B cell (primary cell): ENCODE measurements around the gene PROM1. TPM values are rescaled to one million over a fixed set of nuclear protein-coding genes. Genes with fewer than 3 reads are reported as not detected.

Experiments
- ATAC-seq: fragments of 200-7000 bp; cut with Tn5 transposase; one replicate; pipeline ENCODE4 v1.10.0; 2021; ENCODE audit warnings: low read depth, mild to moderate bottlenecking, moderate number of reproducible peaks, moderate library complexity
- CTCF ChIA-PET: fragments of 350-600 bp; sonication (Branson Sonifier 250); formaldehyde crosslinking; loops from one replicate; lab custom pipeline; 2021; ENCODE audit warnings: antibody characterized with exemption, inconsistent platforms; lab: Charles Lee
- POLR2A ChIA-PET: fragments of 350-600 bp; sonication (Branson Sonifier 250); formaldehyde crosslinking; loops from one replicate; lab custom pipeline; 2021; ENCODE audit warnings: antibody characterized with exemption; lab: Charles Lee
- DNase-seq: peaks from one replicate; pipeline ENCODE4 v3.0.0; 2013
- H2AFZ ChIP-seq: 2 replicates; pipeline ENCODE4 v1.6.1; 2012; ENCODE audit warnings: mild to moderate bottlenecking, low read depth, low read length; ENCODE audit not compliant: insufficient read depth, poor library complexity, severe bottlenecking
- H3K27ac ChIP-seq, 2 donors: 1 replicate in 1 of 2; 2 replicates in 1 of 2; pipeline ENCODE4 v1.5.1; 2012 to 2013; ENCODE audit warnings: low read length in 2 of 2, mild to moderate bottlenecking in 2 of 2, moderate library complexity in 1 of 2
- H3K27me3 ChIP-seq, 4 experiments: fragments of 200-600 bp in 1 of 4; sonication (generic) in 1 of 4; replicated peaks in 1 of 4; 1 replicate in 2 of 4; 2 replicates in 2 of 4; pipeline versions ENCODE4 v1.6.1 to v1.7.0; 2013 to 2016; ENCODE audit warnings: low read length in 3 of 4, mild to moderate bottlenecking in 2 of 4, mixed read lengths in 1 of 4, moderate library complexity in 1 of 4; ENCODE audit not compliant: insufficient read depth in 4 of 4, control insufficient read depth in 3 of 4; ENCODE audit errors: control extremely low read depth in 1 of 4
- H3K36me3 ChIP-seq, 2 experiments: replicated peaks in 1 of 2; 1 replicate in 1 of 2; 2 replicates in 1 of 2; pipeline versions ENCODE4 v1.6.1 to v1.7.1; 2013; ENCODE audit warnings: low read length in 1 of 2; ENCODE audit not compliant: insufficient read depth in 2 of 2, control insufficient read depth in 1 of 2; ENCODE audit errors: control extremely low read depth in 1 of 2, extremely low read depth in 1 of 2
- H3K4me1 ChIP-seq, 2 donors: fragments of 200-600 bp in 1 of 2; sonication (generic) in 1 of 2; 1 replicate in 1 of 2; 2 replicates in 1 of 2; pipeline versions ENCODE4 v1.5.1 to v1.6.1; 2013 to 2017; ENCODE audit warnings: low read length in 2 of 2; ENCODE audit not compliant: control insufficient read depth in 2 of 2, insufficient read depth in 2 of 2
- H3K4me2 ChIP-seq: replicated peaks from 2 replicates; pipeline ENCODE3; 2012; ENCODE audit warnings: mild to moderate bottlenecking, low read depth, low read length; ENCODE audit not compliant: poor library complexity, severe bottlenecking
- H3K4me3 ChIP-seq, 5 experiments: fragments of 200-600 bp in 1 of 5; sonication (generic) in 1 of 5; 1 replicate in 3 of 5; 2 replicates in 2 of 5; pipeline versions ENCODE4 v1.5.1 to v1.7.0; 2011 to 2016; ENCODE audit warnings: low read length in 4 of 5, mild to moderate bottlenecking in 4 of 5, low read depth in 2 of 5, control low read depth in 1 of 5, moderate library complexity in 1 of 5; ENCODE audit not compliant: insufficient read depth in 1 of 5; ENCODE audit errors: control extremely low read depth in 1 of 5, extremely low read depth in 1 of 5
- H3K79me2 ChIP-seq: fragments of 200-600 bp; sonication (generic); one replicate; pipeline ENCODE4 v1.6.0; 2016; ENCODE audit warnings: low read length; ENCODE audit not compliant: control insufficient read depth, insufficient read depth
- H3K9ac ChIP-seq: fragments of 200-600 bp; sonication (generic); 2 replicates; pipeline ENCODE4 v1.6.1; 2017; ENCODE audit warnings: mild to moderate bottlenecking, low read length, moderate library complexity
- H3K9me3 ChIP-seq, 3 donors: one replicate each; pipeline versions ENCODE4 v1.6.1 to v1.7.1; 2013; ENCODE audit warnings: low read length in 2 of 3; ENCODE audit not compliant: control insufficient read depth in 2 of 3, insufficient read depth in 1 of 3; ENCODE audit errors: control extremely low read depth in 1 of 3
- H4K20me1 ChIP-seq: 2 replicates; pipeline ENCODE4 v1.6.0; 2012; ENCODE audit warnings: mild to moderate bottlenecking, low read length; ENCODE audit not compliant: insufficient read depth, control insufficient read depth, poor library complexity, severe bottlenecking
- H3K27ac Mint-ChIP-seq: one replicate; pipeline ENCODE4 v1.8.0; 2021; ENCODE audit warnings: mixed read lengths
- H3K27me3 Mint-ChIP-seq: one replicate; pipeline ENCODE4 v1.8.0; 2021; ENCODE audit warnings: mixed read lengths
- H3K4me1 Mint-ChIP-seq: one replicate; pipeline ENCODE4 v1.8.0; 2021; ENCODE audit warnings: mixed read lengths
- H3K4me3 Mint-ChIP-seq: one replicate; pipeline ENCODE4 v1.8.0; 2021; ENCODE audit warnings: mixed read lengths
- H3K9me3 Mint-ChIP-seq: one replicate; pipeline ENCODE4 v1.8.0; 2022; ENCODE audit warnings: mixed read lengths; ENCODE audit not compliant: insufficient read depth
- CTCF ChIP-seq: fragments of 200-600 bp; IDR thresholded peaks from one replicate; pipeline ENCODE4 v1.8.0; 2022; ENCODE audit warnings: antibody characterized with exemption, mild to moderate bottlenecking
- EZH2 ChIP-seq: IDR thresholded peaks from 2 replicates; pipeline ENCODE4 v1.6.1; 2012; ENCODE audit warnings: borderline replicate concordance, low read depth, mild to moderate bottlenecking, moderate library complexity, low read length; ENCODE audit not compliant: insufficient read depth, poor library complexity, severe bottlenecking
- WGBS: methylation state at CpG from one replicate; pipeline ENCODE4 v1.1.5; 2013; ENCODE audit warnings: missing lambda C conversion rate; ENCODE audit not compliant: insufficient coverage; 5-methylcytosine and 5-hydroxymethylcytosine counted together
- intact Hi-C: fragments of 100-400 bp; cut with micrococcal nuclease; formaldehyde crosslinking; loops from one replicate; pipeline ENCODE4 v1.10.0; 2022
- polyA plus RNA-seq: library from polyadenylated mRNA; depleted of rRNA; stranded (reverse); fragments of >200 nt; gene quantifications from 2 replicates; pipeline ENCODE4 v1.2.3, GENCODE V29; 2012
- total RNA-seq, 2 donors: library from RNA; stranded (reverse); fragments of 120-200 nt in 1 of 2; gene quantifications; 1 replicate in 1 of 2; 2 replicates in 1 of 2; pipeline versions ENCODE4 v1.2.3 to v1.2.4, GENCODE V29; 2013 to 2022

The PROM1 gene
- total and polyA plus RNA-seq, 2 donors (not counting 1 experiment from before 2014, with no cell fraction given), result 0.04 TPM; not detected in 1

GRCh38 chr4:16043642-16044498 is 40.0 kb downstream of the PROM1 start:
- POLR2A ChIA-PET, result no interaction called here
- no peak overlapping the region for H3K4me3 ChIP-seq
- H2AFZ ChIP-seq, result no peak overlapping the region
- Mint-ChIP-seq H3K4me3 (no peak overlapping the region), H3K27me3 (peaks cover 3% of the 10 kb centered on the region), H3K4me1 (no peaks in the 10 kb centered on the region), H3K27ac (no peak overlapping the region), H3K9me3 (no peaks in the 10 kb centered on the region)
- intact Hi-C loops, result no loop called here
- H3K27me3 ChIP-seq, result peaks cover 0 to 2% (median 0%) of the 10 kb centered on the region in 4 experiments
- H4K20me1 ChIP-seq, result no peaks in the 10 kb centered on the region
- TF ChIP-seq CTCF, result no peak
- no peak for TF ChIP-seq EZH2
- no peaks in the 10 kb centered on the region for H3K36me3 ChIP-seq
- H3K4me2 ChIP-seq, result no peak overlapping the region
- no peaks in the 10 kb centered on the region for H3K9me3 ChIP-seq
- 80% methylated on average over 4 of the region's 11 CpGs for WGBS
- CTCF ChIA-PET, result no interaction called here
- no peaks in the 10 kb centered on the region for H3K79me2 ChIP-seq
- H3K9ac ChIP-seq, result no peak overlapping the region
- H3K27ac ChIP-seq, result no peak overlapping the region
- ATAC-seq (no peak), DNase-seq (no peak)
- H3K4me1 ChIP-seq, result no peaks in the 10 kb centered on the region

GRCh38 chr4:16039139-16039538 is 44.7 kb downstream of the PROM1 start:
- H3K79me2 ChIP-seq, result no peaks in the 10 kb centered on the region
- H3K4me2 ChIP-seq, result no peak overlapping the region
- ATAC-seq (no peak), DNase-seq (no peak)
- H3K4me3 ChIP-seq, result no peak overlapping the region
- H3K9me3 Mint-ChIP-seq, result no peaks in the 10 kb centered on the region
- no peak overlapping the region for H2AFZ ChIP-seq
- H3K4me3 Mint-ChIP-seq, result no peak overlapping the region
- H3K27me3 ChIP-seq, result peaks cover 0 to 2% (median 0%) of the 10 kb centered on the region in 4 experiments
- H3K9ac ChIP-seq, result no peak overlapping the region
- intact Hi-C loops, result no loop called here
- 96% methylated on average over 4 of the region's 5 CpGs for WGBS
- H3K4me1 Mint-ChIP-seq, result peaks cover 3% of the 10 kb centered on the region
- H3K9me3 ChIP-seq, result no peaks in the 10 kb centered on the region
- H3K36me3 ChIP-seq, result no peaks in the 10 kb centered on the region
- no peak overlapping the region for H3K27ac Mint-ChIP-seq
- POLR2A ChIA-PET, result no interaction called here
- peaks cover 0 to 5% of the 10 kb centered on the region in 2 donors for H3K4me1 ChIP-seq
- no peaks in the 10 kb centered on the region for H4K20me1 ChIP-seq
- no peak overlapping the region for H3K27ac ChIP-seq
- no peak for TF ChIP-seq EZH2
- TF ChIP-seq CTCF, result no peak
- H3K27me3 Mint-ChIP-seq, result peaks cover 3% of the 10 kb centered on the region
- CTCF ChIA-PET, result no interaction called here
